ENCODE results near the gene DOP1A. TPM values are rescaled to one million over a fixed set of nuclear protein-coding genes. Genes with fewer than 3 reads are reported as not detected.

The DOP1A gene
- total and polyA plus RNA-seq, 2 of the 13 experiments (the other 11 are each of a cell fraction or from before 2014, with no cell fraction given), result 5.2 to 16.7 TPM

GRCh38 chr6:83067448-83068439 lies at the start of gene DOP1A (continued):
- TF ChIP-seq ZNF639 (CRISPR knock-in tag; conservative IDR thresholded peaks at IDR 0.05) (peak; percentile 50; the same call in 1 of the 2 replicates), ZNF256 (CRISPR knock-in tag; conservative IDR thresholded peaks at IDR 0.05) (peak; percentile 7; the same call in 1 of the 2 replicates), SMAD3 (CRISPR knock-in tag; IDR thresholded peaks at IDR 0.05) (peak; percentile 55; the same call in 1 of the 2 replicates), KAT2B (IDR thresholded peaks at IDR 0.05; ENCODE audit: borderline replicate concordance, low read depth, low read length) (no peak), ARHGAP35 (CRISPR knock-in tag; IDR thresholded peaks at IDR 0.05; ENCODE audit: borderline replicate concordance) (peak; percentile 77; the same call in 1 of the 2 replicates), ZSCAN21 (CRISPR knock-in tag; IDR thresholded peaks at IDR 0.05; ENCODE audit: borderline replicate concordance) (peak; percentile 84; the same call in 1 of the 2 replicates), HINFP (CRISPR knock-in tag; IDR thresholded peaks at IDR 0.05; ENCODE audit: low read depth) (peak; percentile 20; the same call in 1 of the 2 replicates), ZNF142 (CRISPR knock-in tag; IDR thresholded peaks at IDR 0.05) (no peak; the same call in 1 of the 2 replicates), ZNF232 (CRISPR knock-in tag; IDR thresholded peaks at IDR 0.05; ENCODE audit: borderline replicate concordance) (no peak), ETS1 (CRISPR knock-in tag; IDR thresholded peaks at IDR 0.05) (0 out of 2 replicates have a peak, but pooled peaks have one; percentile 73), ZNF7 (CRISPR knock-in tag; IDR thresholded peaks at IDR 0.05) (no peak), ZNF724P (CRISPR knock-in tag; IDR thresholded peaks at IDR 0.05; ENCODE audit: borderline replicate concordance) (0 out of 2 replicates have a peak, but pooled peaks have one; percentile 73), SRF (IDR thresholded peaks at IDR 0.05; ENCODE audit: low read depth, low read length) (no peak), EHMT2 (IDR thresholded peaks at IDR 0.05; ENCODE audit: borderline replicate concordance, low read depth, low read length) (no peak), ASH2L (IDR thresholded peaks at IDR 0.05; ENCODE audit: insufficient read length, low read depth, low read length) (peak; percentile 96), BHLHE40 (IDR thresholded peaks at IDR 0.05; ENCODE audit: low read length) (no peak), KMT2A (CRISPR knock-in tag; IDR thresholded peaks at IDR 0.05) (peak; percentile 89; the same call in 1 of the 2 replicates), SSRP1 (CRISPR knock-in tag; IDR thresholded peaks at IDR 0.05) (no peak)
